Measurements from ENCODE around the gene TEX19.

TEX19 gene, protein sequence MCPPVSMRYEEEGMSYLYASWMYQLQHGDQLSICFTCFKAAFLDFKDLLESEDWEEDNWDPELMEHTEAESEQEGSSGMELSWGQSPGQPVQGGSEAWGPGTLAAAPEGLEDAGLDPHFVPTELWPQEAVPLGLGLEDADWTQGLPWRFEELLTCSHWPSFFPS

GRCh38 chr17:82358465-82359350, at the start of gene TEX19:
TSS of gene TEX19 (plus strand) at chr17:82359247. CDS start at chr17:82362151, 2,904 bp downstream.
- no peak for DNase-seq (ENCODE audit: low spot score)

DNA sequence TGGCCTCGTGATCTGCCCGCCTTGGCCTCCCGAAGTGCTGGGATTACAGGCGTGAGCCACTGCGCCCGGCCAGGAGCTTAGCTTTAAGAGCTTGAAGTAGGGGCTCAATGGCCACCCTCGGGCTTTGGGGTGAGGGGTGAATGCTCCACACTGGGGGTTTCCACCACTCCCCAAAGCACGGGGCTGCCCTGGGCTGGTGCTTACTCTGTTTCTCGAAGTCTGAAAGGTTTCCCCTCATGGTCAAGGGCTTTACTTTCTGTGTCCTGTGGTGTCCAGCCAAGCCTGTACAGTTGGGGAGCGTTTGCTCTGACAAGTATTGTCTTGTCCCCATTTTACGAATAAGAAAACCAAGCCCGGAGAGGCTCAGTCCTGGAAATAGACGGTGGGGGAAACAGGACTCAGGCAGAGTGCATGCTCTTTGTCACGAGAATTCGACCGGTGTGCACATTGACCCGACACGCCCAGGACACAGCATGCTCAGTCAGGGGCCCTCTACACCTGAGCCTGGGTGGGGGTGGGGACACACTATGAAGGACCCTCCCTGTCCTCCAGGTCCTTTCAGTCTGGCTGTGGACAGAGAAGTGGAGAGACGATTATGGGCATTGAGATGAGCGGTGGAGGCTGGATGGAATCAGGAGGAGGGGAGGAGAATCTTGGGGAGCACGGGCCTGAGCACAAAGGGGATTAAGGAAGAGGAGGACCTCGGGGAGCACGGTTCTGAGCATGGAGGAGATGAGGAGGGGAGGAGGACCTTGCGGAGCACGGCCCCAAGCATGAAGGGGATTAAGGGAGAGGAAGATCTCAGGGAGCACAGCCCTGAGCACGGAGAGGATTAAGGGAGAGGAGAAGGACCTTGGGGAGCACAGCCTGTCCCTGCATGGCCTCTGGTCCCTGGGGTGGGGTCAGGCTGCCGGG, 49.1 kb upstream of the TEX19 start:
- DNase-seq (ENCODE audit: low spot score), result no peak

- DNase-seq (ENCODE audit: low spot score), result no peak
Observed at GRCh38 chr17:82310877-82311276, 48.2 kb upstream of the TEX19 start.

DNA sequence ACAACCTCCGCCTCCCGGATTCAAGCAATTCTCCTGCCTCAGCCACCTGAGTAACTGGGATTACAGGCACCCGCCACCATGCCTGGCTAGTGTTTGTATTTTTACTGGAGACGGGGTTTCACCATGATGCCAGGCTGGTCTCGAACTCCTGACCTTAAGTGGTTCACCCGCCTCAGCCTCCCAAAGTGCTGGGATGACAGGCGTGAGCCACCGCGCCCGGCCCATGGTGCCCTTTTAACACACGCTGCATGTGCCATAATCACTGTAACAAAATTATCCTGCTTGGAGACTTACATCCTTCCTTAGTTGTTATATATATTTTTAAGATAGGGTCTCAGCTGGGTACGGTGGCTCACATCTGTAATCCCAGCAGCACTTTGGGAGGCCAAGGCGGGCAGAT, 47.1 kb upstream of the TEX19 start:
- no peak for DNase-seq (ENCODE audit: low spot score)

DNA sequence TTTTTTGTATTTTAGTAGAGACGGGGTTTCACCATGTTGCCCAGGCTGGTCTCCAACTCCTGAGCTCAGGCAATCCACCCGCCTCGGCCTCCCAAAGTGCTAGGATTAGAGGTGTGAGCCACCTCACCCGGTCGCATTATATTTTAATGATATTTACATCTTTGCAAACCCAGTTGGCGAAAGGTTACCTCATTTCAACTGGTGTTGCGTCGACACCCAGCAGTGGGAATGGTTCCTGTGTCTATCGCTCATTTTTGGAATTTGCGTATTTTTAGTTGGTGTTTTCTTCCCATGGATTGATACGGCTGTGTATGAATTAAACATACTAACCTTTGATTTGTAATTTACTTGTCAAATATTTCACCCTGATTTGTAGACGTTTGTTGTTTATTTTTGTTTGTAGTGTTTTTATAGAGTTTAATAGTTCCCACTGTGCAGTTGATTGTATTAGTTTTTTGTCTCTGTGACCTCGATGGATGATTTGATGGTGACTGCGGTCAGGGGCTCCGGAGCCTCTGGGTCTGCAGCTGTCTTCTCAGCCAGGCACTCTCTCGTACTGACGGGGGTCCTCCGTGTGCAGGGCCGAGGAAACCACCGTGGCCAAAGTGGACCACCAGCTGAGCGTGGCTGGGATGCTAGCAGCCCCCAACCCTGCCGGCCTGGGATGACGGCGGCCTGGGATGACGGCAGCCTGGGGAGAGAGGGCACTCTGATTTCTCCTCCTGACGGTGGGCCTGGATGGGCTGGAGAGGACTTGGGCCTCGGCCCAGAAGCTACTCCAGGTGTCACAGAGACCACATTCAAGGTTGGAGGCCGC, 45.6 kb upstream of the TEX19 start:
- no peak for DNase-seq (ENCODE audit: low spot score)

DNA sequence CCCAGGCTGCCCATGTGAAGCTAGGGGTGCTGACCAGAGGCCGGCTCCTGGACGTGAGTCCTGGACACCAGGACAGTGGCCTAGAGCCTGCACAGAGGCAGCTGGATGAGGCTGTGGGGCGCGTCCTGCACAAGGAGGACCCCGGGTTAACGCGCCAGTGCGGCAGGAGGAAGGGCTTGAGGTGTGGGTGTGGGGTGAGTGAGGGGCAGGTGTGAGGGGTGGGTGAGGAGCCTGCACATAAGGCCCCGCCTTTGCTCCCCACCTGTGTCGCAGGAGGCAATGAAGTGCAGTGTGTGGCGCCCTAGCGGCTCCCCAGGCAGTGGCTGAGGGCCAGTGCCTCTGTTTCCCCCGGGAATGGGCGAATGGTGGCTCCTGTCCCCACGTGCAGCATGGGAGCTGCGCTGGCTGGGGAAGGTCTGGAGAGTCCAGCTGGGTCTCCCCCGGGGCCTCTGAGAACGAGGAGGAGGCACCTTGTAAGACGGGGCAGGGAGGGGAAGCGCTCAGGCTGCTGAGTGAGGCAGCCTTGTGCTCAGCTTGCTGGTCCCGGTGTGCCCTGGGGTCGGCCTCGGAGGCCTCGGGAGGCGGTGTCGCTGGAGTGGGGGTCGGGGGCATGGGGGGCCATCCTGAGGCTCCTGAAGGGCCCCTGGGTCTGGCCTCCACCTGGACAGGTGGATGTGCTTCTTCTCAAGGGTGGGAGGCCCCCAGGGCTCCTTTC, 44.9 kb upstream of the TEX19 start:
- DNase-seq (ENCODE audit: low spot score), result no peak

DNA sequence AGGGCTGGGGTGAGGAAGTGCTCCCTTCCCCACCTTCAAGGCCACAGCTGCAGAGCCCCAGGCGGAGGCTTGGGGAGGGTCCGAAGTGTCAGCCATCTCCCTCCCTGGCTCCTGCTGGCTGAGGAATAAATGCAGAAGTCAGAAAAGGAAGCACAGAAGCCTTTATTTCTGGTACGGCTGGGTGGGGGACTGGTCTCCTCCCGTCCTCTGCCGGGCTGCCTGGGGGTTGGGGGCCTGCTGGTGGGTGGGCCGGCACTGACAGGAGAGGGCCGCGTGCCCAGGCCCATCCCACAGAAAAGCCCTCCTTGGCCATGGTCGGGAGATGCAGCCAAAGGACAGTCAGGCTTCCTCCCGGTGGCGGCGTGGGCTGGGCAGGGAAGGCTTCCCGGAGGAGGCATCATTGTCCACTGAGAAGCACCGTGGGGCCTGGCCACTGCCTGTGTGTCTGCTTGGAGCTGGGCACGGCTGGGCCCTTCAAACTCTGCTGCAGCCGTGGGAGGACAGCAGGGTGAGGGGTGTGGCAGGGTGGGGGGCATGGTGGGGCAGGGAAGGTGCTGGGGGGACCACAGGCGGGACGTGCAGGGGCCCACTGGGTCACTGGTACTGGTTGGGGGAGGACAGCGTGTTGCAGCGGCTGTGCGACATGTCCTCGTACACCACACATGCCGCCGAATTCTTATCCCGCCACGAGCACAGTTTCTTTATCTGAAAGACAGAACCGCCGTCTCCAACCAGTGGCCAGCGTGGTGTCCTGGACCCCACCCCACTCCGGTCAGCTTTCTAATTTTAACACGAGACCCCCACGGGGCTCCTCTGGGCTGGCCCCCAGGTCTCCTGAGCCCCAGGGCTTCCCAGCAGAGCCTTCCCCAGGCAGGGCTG, 44.1 kb upstream of the TEX19 start:
- no peak for DNase-seq (ENCODE audit: low spot score)

- DNase-seq (ENCODE audit: low spot score), result peak; percentile 73
Observed at GRCh38 chr17:82315703-82316358, 43.2 kb upstream of the TEX19 start.

DNA sequence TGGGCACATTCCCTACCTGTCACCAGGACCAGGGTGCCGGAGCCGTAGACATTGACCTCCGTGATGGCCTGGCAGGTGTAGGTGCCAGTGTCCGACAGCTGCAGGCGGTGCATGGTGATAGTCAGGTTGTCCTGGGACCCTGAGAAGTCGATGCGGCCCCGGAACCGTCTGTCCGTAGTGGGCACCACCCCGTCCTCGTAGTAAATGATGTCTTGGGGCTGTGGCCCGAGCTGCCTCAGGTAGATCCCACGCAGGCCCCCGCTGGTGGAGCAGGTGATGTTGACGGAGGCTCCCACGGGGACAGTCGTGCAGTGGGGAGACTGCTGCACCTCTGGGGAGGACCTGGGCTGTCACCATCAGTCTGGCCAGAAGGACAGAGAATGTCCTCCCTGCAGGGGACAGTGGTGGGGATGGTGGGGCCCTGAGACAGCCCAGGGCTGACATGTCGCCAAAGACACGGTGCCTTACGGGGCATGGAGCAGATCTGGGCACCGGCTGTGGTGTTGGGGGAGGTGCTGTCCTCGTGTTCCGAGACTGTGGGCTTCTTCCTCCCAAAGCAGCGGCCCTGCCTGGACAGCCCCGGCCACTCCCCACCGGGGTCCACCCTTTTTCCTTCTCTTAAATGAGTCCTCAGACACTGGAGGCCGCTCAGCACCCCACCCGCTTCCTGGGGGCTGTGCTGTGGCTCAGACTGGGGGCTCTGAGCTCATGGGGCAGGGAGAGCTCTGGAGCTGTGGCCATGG, 42.2 kb upstream of the TEX19 start:
- DNase-seq (ENCODE audit: low spot score), result no peak

- no peak for DNase-seq (ENCODE audit: low spot score)
Observed at GRCh38 chr17:82317394-82318168, 41.5 kb upstream of the TEX19 start, which contains the start of gene CD7. TSS of gene CD7 (minus strand) at chr17:82317608. CDS start at chr17:82317495, 113 bp downstream.

DNA sequence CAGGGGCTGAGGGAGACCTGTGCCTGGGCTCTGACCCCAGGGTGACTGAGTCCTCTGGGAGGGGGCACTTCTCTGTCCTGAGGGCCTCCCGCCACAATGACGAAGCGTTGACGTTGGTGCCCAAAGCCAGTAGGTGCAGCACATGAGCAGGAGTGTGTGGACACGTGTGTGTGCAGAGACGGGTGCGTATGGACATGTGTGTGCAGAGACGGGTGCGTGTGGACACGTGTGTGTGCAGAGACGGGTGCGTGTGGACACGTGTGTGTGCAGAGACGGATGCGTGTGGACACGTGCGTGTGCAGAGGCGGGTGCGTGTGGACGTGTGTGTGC, 40.9 kb upstream of the TEX19 start:
- DNase-seq (ENCODE audit: low spot score), result no peak

- DNase-seq (ENCODE audit: low spot score), result no peak
Observed at GRCh38 chr17:82318772-82319606, 40.1 kb upstream of the TEX19 start.

DNA sequence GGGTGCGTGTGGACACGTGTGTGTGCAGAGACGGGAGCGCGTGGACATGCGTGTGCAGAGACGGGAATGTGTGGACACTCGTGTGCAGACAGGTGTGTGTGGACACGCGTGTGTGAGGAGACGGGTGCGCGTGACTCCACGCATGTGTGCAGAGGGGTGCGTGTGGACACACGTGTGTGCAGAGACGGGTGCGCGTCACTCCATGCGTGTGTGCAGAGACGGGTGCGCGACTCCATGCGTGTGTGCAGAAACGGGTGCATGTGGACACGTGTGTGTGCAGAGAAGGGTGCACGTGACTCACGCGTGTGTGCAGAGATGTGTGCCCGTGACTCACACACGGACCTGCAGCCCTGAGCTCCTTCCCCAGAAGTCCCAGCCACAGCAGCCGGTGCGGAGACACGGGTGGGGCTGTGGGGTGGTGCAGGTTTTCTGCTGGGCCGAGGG, 39.4 kb upstream of the TEX19 start:
- DNase-seq (ENCODE audit: low spot score), result no peak

- no peak for DNase-seq (ENCODE audit: low spot score)
Observed at GRCh38 chr17:82320140-82320840, 38.8 kb upstream of the TEX19 start.

GRCh38 chr17:82320956-82321927, 37.8 kb upstream of the TEX19 start:
- DNase-seq (ENCODE audit: low spot score), result no peak

Measured in ecto neural progenitor cell (in vitro differentiated cells).